Frontal cortex (tissue), 4 donors: ENCODE measurements around the gene LRRC42. TPM values are rescaled to one million over a fixed set of nuclear protein-coding genes. Genes with fewer than 3 reads are reported as not detected.

Experiments
- DNase-seq, 2 donors: peaks; one replicate each; pipeline ENCODE4 v3.0.0; 2012; ENCODE audit warnings: low spot score in 2 of 2
- FAIRE-seq: peaks from 2 replicates; lab custom pipeline; 2012; peaks lifted over from hg19 to GRCh38; lab: Jason Lieb, UNC
- total RNA-seq: library from RNA; depleted of rRNA; stranded (reverse); fragments of >200 nt; gene quantifications from one replicate; pipeline ENCODE4 v1.2.3, GENCODE V29; 2014
- donor health status: control.
- donor health status: control.
- donor health status: control.

The LRRC42 gene, protein sequence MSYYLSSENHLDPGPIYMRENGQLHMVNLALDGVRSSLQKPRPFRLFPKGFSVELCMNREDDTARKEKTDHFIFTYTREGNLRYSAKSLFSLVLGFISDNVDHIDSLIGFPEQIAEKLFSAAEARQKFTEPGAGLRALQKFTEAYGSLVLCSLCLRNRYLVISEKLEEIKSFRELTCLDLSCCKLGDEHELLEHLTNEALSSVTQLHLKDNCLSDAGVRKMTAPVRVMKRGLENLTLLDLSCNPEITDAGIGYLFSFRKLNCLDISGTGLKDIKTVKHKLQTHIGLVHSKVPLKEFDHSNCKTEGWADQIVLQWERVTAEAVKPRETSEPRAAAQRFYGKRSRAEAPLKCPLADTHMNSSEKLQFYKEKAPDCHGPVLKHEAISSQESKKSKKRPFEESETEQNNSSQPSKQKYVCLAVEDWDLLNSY
- 21.2 TPM for total RNA-seq

- DNase-seq, result peak; percentile 91 to 95
- no peak for FAIRE-seq
Observed at GRCh38 chr1:53946252-53947171, at the start of gene LRRC42. TSS of gene LRRC42 (plus strand) at chr1:53946350. CDS start at chr1:53952000, 5,650 bp downstream.

DNA sequence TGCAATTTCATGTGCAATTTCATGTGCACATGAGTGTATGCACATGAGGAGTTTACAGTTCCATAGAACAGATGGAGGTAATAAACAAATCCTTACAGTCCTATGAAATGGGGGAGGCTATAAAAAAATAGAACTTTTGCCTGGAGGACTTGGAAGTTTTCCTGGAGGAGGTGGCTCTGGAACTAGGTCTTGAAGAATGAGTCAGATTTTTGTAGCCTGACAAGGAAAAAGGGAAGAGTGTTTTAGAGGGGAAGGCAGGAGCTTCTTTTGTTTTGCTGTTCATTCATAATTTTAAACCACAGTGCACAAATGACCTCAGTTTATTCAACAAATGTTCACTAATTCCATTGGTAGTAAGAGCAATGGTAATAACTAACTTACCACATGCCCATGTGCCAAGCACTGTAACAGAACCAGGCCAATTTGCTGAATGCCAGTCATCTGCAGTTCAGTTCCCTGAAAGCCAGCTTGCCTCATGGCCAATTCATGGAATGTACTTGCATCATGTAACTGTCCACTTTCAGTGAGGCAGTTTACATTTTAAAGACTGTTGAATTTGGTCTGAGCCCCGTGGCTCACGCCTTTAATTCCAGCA is 49.4 kb upstream of the LRRC42 start:
- FAIRE-seq, result no peak

GRCh38 chr1:53899206-53899628 is 46.9 kb upstream of the LRRC42 start:
- DNase-seq (no peak), FAIRE-seq (no peak)

More for the DNA sequence above, 49.4 kb upstream of the LRRC42 start:
- DNase-seq, result no peak

DNA sequence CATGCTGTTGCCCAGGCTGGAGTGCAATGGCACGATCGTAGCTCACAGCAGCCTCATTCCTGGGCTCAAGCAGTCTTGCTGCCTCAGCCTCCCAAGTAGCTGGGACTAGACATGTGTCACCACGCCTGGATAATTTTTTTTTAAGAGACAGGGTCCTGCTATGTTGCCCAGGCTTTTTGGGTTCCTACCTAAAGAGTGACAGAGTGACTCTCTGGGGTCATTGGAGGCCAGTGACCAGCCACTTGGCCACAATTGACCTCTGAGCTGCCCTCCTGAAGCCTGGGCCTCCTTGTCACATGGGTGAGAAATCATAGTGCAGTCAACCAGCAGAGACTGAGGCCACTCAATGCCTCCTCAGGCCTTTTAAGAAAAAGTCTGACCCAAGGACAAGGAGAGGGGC is 46.4 kb upstream of the LRRC42 start:
- DNase-seq (no peak), FAIRE-seq (no peak)

DNA sequence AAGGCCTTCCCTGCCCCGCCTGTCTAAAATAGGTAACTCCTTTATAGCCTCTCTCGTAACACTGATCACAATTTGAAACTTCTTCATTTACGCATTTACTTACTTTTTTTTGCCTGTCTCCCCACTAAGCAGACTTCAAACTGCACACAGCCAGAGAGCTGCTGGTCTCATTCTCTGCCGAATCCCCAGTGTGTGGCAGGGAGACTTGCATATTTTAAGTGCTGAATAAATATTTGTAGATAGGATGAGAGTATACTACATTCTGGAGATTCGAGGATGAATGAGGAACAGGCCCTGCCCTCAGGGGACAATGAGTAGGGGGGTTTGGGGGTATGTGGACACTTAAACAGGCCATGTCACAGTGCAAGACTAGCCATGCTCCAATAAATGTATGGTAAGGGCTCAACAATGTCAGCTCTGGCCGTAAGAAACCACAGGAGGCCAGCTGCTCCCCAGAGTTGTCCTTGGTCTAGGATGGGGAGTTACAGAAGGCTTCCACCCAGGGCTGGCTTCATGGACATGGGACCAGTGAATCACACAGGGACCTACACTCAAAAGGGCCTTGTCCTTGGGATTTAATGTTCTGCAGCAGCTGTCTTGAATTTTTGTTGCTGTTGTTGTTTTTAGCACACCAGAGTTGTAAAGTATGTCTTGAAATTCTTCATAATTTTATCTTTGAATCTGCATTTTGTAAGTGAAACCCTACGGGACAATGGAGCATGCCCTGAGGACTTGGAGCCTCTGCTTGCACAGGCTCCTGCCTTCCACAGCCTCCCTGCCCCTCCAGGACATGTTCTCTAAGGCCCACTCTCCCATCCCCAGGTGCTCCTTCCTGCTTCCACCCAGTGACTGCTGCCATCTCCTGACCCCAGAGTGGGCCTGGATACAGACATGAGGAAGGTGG is 43.7 kb upstream of the LRRC42 start:
- FAIRE-seq, result no peak

DNA sequence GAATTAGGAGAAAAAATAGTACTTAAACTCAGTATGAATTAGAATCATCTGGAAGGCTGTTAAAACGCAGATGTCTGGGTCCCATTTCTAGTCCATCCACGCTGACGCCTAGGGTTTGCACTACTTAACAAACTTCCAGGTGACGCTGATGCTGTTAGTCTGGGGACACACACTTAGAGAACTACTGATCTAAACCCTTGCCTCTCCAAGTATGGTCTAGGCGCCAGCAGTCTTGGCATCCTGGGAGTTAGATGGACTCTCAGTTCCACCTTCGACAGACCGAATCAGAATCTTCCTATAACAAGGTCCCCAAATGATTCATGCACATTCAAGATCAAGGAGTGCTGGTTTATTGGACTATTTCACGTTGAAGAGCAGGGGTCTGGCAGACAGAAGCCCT is 40.6 kb upstream of the LRRC42 start:
- DNase-seq (no peak), FAIRE-seq (no peak)

More for the DNA sequence above, 43.7 kb upstream of the LRRC42 start:
- no peak for DNase-seq

DNA sequence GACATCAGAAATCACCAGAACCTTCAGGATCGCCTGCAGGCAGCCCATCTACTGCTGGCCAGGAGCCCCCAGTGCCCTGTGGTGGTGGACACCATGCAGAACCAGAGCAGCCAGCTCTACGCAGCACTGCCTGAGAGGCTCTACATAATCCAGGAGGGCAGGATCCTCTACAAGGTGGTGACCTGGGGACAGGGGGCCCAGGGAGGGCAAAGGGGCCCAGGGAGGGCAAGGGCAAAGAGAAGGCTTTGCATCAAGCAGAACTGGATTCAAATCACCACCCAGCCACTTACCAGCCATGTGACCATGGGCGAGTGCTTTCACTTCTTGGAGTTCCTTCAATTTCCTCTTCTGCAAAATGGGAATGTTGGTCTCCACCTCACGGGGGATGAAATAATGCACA is 40.0 kb upstream of the LRRC42 start:
- FAIRE-seq (no peak), DNase-seq (no peak)

DNA sequence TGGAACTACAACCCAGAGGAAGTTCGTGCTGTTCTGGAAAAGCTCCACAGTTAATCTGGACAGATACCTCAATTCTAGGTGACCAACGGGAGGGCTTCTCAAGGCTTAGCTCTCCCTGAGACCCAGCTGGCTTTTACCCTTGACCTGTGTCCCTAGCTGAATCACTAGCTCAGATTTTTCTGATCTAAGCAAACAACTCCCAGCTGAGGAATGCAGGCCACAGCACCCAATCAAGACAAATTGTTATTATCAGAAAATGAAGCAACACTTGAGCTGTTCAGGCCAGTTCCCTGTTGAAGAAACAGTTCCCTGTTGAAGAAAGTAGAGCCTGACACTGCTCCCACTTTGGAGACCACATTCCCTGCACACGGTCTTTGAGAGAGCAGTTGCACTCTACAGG is 36.2 kb upstream of the LRRC42 start:
- no peak for FAIRE-seq
- DNase-seq, result no peak

- FAIRE-seq (no peak), DNase-seq (no peak)
Observed at GRCh38 chr1:53911442-53911841, 34.7 kb upstream of the LRRC42 start.

DNA sequence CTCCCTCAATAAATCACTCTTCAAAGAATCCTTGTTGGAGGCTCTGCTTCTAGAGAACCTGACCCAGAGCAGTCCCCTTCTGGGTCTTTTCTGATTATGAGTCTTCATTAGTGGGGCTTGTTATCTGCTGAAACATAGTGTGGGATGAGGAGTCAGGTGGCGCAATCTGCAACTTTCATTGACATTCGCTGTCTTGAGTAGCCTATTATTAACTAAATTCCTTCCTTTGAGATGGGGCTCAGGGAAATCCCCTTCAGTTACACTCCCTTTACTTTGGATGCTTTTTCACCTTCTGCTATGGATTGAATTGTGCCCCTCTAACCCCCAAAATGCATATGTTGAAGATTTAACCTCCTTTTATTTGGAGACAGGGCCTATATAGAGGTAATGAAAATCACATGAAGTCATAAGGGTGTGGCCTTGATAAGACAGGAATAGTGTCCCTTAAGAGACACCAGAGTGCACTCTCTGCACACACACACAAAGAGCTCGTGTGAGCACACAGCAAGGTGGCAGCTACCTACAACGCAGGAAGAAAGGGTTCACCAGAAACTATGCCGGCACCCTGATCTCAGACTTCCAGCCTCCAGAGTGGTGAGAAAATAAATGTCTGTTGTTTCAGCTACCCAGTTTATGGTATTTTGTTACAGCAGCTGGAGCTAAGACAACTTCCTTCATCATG is 32.7 kb upstream of the LRRC42 start:
- DNase-seq, result no peak

GRCh38 chr1:53918343-53918742 is 27.8 kb upstream of the LRRC42 start:
- DNase-seq, result no peak
- FAIRE-seq, result no peak

More for the DNA sequence above, 32.7 kb upstream of the LRRC42 start:
- no peak for FAIRE-seq

GRCh38 chr1:53919675-53920066 is 26.5 kb upstream of the LRRC42 start:
- FAIRE-seq, result no peak
- DNase-seq, result no peak

- FAIRE-seq, result no peak
- no peak for DNase-seq
Observed at GRCh38 chr1:53927376-53927881, 18.7 kb upstream of the LRRC42 start.

DNA sequence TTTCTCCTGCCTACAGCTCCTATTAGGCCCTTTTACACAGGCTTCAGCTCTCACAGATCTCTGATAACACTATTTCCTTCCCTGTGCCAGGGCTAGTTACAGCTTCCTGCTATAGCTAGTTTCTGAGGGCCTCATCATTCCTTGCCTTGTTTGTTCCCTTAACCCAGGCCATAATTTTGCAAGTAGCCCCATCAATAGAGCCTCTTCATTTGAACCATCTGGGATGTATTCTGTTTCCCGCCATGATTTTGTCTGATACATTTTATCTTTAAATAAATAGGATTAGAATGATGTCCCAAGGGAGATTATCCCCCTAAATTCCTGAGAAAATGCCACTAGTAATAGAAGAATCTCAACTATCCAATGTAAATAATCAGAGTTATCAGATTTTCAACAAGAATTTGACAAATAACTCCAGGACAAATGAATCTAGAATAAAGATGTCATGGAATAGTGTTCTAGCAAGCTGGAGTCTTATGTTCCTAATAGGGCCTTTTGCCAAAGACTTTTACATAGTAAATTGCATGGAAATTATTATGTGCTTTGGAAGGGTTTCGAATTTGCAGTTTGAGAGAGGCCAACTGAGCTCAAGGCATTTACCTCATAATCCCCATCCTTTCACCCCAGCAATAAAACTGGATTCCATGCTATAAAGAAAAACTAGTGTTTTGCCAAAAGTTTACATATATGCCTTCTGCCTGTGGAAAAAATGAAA is 16.7 kb upstream of the LRRC42 start:
- DNase-seq (no peak), FAIRE-seq (no peak)

DNA sequence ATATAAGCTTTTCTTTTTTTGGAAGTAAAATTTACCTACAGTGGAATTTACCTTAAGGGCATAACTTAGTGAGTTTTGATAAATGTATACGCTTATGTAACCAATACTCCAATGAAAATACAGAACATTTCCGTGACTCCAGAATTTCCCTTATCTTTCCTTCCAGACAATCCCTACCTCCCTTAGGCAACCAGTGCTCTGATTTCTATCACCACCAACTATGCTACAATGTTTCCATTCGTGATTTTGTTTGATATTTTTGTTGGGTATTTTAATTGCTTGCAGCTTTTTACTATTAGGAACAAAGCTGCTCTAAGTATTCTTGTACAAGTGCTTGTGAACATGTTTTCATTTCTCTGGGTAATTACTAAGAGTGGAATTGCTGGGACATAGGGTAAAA is 15.2 kb upstream of the LRRC42 start:
- FAIRE-seq, result no peak
- DNase-seq, result no peak

GRCh38 chr1:53931523-53931922 is 14.6 kb upstream of the LRRC42 start:
- DNase-seq (no peak), FAIRE-seq (peak; percentile 51)

DNA sequence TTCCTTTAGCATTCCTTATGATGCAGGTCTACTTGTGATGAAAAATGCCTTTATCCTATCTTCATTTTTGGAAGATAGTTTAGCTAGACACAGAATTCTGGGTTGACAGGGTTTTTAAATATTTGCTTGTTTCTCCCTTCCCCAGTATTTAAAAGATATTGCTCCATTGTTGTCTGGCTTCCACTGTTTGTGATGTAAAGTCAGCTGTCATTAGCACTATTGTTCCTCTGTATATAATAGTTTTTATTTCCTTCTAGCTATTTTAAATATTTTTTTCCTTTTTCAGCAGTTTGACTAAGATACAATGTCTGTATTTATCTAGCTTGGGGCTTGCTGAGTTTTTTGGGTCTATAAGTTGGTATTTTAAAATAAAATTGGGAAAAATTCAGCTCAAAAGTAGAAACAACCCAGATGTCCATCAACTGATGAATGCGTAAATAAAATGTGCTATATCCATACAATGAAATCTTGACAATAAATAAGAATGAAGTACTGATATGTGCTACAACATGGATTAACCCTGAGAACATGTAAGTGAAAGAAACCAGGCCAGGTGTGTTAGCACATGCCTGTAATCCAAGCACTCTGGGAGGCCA is 11.9 kb upstream of the LRRC42 start:
- no peak for DNase-seq
- FAIRE-seq, result no peak

DNA sequence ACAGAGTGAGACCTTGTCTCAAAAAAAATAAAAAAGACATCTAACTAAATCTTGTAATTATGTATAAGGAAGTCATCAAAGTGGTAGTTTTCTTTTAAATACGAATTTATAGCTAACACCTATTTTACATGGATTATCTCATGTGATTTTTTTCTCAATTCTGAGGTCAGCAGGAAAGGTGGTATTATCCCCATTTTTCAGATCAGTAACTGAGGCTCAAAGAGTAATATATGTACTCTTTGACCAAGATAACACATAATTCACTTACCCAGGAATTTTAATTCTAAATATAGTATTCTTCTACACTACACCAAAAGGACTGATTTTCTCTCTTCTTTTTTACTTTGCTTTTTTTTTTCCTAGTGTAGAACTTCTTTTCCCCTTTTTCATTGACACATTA is 9.7 kb upstream of the LRRC42 start:
- FAIRE-seq (no peak), DNase-seq (no peak)
